ENCODE data around the gene GINS1.
"Not testable (repeated sequence)": the region's sequence is repeated elsewhere in the genome, so short reads cannot be mapped to it uniquely, and the experiment has no call there.

The GINS1 gene

DNA sequence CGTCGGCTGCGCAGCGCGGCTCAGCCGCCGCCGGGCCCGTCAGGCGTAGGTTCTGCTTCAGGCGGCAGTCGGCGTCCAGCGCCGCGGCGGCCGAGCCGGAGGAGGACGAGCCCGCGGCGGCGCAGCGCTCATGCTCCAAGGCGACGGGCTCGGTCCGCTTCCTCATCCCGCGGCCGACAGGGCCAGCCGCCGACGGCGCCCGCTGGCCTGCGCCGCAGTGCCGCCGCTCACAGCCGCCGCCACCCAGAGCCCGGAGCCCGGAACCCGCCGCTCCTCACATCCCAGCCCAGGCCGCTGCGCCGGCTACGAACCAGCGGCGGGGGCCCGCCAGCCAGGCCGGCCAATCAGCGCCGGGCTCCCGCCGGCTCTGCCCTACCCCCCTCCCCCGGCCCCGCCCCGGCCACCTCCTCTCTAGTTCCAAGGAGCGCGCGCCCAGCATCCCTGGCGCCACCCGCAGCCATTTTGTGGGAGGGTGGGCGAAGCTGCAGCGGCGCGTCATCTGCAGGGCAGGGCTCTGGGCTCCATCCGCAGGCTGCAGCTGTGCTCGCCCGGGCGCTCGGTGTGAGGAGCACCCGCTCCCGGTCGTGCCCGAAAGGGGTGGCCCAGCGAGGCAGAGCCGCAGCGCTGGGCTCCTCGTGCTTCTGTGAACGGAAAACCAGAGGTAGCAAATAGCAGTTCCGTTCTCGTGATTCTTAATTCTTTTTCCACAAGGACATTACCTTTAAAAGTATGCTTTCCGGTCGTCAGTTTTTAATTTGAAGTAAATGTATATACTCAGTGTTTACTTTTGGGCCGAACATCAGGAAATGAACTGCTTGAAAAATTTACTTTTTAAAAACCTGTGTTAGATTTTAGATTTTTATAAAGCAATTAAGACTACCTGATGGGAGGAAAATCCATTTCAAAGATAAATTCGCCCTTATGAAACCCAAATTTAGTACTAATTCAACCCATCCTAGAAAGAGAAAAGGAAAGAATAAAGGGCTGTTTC is 16.6 kb upstream of the GINS1 start, which contains the start of gene ABHD12:
ABHD12 (minus strand) TSS at position 298 of the 991 bp plus-strand sequence; CDS start at position 166, 132 bp downstream.
- DNase-seq: peak; percentile 95

DNA sequence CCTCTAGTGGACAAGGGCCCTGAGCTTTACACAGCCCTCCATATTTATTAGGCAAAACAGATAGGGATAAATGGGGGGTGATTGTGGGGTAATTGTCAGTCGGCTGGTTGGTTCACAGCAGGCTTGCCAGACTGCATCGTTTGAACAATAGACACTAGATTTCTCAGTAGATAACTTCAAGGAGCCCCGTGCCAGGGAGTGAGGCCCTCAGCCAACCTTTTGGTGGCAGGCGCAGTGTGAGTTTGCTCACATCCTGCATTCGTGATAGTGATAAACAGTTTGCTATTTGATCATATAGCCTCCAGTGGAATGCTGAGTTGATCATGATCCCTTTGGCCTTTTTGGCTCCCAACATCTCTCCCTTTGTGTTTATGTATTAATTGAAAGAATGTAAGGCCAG is 13.2 kb upstream of the GINS1 start:
- no peak for DNase-seq

DNA sequence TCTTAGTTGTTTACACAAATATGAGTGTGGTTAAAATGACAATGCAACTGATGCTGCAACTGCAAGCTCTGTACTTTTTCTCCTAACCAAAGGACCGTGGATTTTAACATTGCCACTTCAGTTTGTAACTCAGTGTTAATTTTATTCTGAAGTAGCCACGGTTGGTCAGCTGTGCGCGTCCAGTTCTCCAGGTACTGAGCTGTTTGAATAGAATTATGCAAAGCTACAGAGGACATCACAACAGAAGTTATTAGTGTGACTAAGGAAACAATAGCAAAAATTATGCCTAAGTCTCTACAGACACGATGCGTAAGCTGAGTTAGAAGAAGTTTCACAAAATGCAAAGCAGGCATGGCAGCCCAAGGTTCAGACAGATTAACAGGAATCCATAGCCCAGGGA is 12.5 kb upstream of the GINS1 start:
- DNase-seq: no peak

DNA sequence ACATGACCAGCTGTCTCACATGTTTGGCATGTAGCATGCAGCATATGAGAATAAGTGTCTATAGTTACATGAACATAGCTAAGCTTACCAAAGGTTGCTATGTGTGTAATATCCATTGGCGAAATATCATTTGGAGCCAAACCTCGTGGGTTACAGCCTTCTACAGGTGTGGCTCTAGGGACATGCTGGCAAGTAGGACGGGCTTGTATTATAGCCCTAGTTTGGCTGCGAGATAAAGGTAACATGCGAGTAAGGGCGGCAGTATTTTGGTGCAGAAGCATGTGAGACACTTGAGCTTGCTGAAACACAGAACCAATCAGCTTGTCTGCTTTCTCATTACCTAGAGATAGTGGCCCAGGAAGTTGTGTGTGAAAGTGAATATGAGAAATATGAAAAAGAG is 10.4 kb upstream of the GINS1 start:
- DNase-seq: no peak

DNA sequence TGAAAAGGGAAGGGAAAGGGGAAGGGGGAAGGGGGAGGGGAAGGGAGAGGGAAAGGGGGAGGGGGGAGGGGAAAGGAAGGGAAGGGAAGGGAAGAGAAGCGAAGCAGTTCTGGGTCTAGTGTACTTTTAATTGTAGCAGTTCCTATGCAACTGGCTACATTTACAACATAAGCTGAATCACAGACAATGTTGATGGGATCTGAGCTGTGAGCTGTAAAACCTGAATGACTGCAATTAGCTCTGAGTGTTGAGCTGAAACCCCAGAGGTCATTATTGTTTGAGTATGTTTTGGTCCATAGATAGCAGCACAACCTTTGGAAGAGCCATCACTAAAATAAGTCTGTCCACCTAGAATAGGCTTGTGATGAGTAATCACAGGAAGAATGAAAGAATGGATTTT is 9.7 kb upstream of the GINS1 start:
- DNase-seq: no peak

DNA sequence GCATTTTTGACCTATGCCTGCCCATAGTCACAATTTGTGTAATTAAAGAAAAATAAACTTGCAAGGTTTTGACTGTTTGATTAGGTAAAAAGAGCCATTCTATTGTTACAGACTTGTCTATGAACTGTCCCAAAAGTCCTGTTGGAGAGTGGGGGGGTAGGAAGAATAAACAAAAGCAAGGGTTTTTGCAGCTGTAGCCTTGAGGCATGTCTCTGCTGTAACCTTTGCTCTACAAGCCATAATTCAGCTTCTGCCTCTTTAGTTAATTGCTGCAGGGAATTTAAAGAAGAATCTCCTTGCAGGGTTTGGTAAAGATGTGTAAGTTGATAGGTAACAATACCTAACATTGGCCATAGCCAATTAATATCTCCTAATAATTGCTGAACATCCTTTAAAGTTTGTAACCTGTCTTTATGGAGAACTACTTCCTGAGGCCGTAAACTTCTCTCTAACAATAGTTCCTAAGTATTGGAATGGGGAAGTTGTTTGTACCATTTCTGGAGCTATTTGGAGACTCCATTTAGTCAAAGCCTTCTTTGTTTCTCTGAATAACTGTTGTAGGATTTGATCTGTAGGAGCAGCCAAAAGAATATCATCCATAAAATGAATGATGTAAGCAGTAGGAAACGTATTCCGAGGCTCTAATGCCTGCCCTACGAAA is 9.0 kb upstream of the GINS1 start:
- DNase-seq: no peak

DNA sequence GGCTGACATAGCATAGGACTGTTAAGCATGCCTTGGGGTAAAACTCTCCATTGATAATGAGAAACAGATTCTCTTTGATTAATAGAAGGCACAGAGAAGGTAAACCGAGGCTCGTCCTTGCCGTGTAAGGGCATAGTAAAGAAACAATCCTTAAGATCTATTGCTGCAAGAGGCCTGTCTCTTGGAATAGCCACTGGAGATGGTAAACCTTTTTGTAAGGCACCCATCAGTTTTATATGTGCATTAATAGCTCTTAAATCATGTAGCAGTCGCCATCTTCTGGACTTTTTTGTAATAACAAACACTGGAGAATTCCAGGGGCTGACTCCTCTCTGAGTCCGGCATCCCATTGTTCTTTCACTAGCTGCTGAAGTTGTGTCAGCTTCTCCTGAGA is 8.4 kb upstream of the GINS1 start:
- DNase-seq: peak; percentile 35 to 52

DNA sequence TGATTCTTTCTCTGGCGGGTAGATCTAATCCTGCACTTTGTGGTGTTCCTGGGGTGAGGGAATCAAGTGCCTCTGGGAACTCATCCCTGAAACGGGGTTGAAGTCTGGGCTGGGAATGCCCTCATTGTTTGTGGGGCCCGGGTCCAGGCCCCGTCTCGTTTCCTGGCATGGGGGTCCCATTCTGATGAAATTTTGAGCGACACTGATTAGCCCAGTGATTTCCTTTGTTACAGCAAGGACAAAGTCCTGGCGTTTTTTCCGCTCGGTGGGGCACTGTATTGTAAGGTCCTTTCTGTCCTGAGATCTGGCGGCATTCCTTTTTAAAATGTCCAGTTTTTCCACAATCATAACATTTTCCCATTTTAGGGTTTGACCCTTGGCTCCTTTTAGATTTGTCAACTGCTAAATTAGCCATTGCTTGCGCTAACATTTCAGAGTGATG is 7.2 kb upstream of the GINS1 start:
- not testable (repeated sequence) for DNase-seq

DNA sequence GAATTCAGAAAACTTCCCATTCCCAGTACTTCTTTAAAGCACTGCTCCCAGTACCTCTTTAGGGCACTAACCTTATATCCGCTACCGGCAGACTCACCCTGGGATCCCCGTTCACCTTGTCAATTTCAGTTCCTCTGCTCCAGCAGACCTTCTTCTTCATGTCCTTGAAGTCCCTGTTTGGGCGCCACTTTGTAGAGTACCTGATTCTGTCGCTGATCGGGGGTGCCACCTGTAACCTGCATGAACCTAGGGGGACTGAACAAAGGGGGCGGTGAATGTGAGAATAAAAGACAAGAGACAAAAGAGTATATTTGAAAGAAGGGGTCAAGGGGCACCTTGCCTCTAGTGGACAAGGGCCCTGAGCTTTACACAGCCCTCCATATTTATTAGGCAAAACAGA is 4.9 kb upstream of the GINS1 start:
- no peak for DNase-seq

DNA sequence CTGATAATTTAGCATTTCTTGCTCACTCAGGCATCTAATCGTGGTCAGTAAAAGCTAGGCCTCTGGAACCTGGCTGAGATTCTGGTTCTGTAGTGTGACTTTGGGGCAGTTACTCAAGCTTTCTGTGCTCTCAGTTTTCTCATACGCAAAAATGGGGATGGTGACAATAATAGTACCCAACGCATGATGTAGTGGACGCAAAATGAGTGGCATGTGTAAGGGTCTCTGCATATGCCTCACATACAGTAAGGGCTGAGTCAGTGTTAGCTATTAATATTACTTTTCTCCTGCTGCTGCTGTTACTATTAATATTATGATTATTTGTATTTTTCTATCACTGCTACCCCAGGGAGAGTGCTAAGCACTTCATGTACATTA is 686 bp downstream of the GINS1 start:
- no peak for DNase-seq

DNA sequence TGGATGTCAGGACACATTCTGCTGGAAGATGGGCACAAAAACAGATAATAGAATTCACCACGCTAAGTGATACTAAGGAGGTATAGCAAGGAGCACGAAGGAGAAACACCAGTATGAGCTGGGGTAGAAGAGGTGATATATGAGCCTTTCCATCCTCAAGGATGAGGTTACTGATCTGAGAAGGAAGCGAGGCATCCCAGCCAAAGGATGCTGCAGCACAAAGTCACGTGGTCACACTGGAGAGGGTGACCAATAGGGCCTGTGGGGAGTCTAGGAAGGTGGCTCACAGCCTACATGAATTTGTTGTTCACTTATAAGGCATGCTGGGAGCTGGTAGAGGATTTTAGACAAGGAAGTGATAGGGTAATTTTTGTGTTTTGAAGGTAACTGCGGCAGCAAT is 1.4 kb downstream of the GINS1 start:
- no peak for DNase-seq

DNA sequence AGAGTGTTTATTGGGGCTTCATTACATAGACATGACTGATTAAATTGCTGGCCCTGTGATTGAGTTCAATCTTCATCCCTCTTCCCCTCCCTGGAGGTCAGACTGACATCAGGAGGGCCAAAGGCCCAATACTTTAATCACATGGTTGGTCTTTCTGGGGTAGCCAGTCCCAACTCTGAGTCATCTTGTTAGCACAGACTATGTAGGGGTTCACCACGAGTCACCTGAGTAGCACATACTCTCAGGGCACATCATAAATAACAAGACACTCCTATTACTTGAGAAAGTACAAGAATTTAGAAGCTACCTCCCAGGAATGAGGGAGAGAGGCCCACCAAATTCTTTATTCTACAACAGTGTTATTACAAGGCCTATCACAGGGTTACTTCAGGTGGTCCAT is 11.3 kb downstream of the GINS1 start:
- DNase-seq: no peak

DNA sequence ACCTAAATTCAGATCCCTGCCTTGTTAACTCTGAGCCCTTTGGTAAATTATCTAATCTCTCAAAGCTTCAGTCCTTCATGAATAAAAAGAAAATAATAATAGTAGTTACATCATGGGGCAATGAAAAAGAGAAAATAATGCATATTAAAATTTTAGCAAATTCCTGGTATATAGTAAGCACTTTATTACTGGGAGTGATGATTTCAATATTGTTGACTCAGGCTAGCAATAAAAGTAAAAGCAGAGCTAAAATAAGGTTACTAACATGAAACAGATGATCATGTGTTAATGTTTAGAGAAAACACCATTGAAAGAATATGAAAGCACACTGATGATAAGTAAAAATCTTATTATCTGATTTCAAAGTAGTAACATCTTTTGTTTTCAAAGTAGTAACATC is 13.6 kb downstream of the GINS1 start:
- no peak for DNase-seq

DNA sequence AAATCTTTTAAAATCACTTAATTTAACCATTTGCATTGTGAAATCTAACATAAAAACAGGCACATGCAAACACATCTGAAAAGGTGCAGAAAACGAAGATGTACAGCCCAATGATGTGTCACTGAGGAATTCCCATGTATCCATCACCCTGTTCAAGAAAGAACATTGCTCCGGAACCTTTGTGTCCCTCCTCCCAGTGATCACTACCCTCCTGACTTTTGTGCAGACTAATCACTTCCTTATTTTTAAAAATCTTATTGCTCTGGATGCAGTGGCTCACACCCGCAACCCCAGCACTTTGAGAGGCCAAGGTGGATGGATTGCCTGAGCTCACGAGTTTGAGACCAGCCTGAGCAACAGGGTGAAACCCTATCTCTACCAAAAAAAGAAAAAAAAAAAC is 14.6 kb downstream of the GINS1 start:
- DNase-seq: no peak

DNA sequence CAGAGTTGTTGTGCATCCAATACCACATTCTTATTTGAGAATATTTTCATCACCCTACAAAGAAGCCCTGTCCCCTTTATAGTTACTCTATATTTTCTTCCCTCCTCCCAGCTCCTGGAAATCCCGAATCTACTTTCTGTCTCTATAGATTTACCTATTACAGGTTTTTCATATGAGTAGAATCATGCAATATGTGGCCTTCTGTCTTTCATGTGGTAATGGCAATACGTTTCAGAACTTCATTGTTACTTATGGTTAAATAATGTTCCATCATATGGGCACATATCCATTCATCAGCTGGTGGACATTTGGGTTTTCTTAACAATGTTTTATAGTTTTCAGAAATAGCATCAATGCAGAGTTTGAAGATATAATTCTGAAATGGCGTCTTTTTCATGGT is 17.1 kb downstream of the GINS1 start:
- DNase-seq: no peak

DNA sequence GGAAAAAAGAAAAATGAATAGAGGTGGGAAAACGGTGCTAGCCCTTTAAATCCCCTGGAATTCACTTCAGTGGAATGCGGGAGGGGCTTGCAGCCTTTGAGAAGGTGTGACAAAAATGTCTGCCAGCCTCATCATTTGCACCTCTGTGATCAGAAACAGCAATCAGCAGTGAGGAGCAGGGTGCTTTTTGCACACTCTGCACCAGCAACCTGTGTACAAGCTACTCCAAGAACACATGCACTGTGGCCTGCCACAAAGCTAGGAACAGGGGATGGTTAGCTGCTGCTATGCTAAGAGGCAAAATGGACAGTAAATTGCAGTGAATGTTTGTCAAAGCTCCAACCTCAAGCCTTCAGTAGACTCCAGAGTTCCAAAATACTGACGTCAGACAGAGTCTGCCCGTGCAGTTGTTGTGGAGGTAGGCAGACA is 29.7 kb downstream of the GINS1 start:
- no peak for DNase-seq

DNA sequence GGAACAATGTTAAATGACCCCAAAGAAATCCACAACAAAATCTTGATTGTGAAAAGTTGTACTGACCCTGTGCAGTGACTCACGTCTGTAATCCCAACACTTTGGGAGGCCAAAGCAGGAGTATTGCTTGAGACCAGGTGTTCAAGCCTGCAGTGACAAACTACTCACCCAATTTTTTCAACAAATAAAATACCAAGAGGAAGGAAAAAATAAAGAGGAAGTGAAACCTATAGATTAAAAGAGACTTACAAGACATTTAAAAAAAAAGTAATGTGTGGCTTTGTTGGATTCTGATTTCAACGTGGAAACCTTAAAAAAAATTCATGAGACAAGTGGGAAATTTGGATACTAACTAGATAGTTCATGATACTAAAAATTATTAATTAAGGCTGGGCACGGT is 31.9 kb downstream of the GINS1 start:
- no peak for DNase-seq

DNA sequence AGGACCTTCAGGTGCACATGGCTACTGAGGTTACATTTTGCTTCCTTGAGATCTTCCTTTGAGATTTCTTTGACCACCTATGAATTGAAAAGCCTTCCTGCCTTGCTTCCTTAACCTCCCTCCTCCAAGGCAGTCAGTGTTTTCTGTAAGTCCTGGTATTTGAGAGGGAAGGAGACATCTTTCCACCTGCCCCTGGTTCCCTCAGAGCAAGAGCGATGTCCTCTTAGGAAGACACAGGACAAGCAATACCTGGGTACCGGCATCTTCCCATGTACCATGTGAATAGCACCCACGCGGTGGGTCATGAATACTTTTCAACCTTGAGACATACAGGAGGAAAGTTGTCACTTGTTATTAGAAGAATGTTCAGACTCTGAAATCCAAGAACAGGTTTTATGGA is 37.1 kb downstream of the GINS1 start:
- no peak for DNase-seq

DNA sequence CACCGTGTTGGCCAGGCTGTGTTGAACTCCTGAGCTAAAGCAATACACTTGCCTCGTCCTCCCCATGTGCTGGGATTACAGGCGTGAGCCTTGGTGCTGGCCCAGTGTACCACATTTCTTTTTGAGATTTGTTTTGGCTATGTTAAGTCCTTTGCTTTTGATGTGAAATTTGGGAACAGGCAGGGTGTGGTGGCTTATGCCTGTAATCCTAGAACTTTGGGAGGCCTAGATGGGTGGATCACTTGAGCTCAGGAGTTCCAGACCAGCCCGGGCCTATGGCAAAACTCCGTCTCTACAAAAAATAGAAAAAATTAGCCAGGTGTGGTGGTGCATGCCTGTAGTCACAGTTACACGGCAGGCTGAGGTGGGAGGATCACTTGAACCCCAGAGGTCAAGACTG is 40.2 kb downstream of the GINS1 start:
- DNase-seq: no peak

DNA sequence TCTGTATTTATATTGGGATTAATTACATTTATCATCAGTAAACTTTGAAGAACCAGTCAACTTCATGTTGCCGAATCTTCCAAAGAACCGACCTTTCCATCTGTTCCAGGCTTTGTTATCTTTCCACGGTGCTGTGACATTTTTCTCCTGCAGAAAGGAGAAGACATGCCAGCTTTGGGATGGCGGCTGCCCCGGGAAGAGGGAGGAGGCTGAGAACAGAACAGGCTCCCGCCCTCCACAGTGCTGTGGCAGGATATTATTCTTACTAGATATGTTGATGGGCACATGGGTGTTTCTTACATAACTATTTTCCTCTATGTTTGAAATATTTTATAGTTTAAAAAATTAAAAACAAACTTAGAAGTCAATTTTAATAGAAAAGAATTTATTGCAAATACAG is 44.9 kb downstream of the GINS1 start:
- no peak for DNase-seq

DNA sequence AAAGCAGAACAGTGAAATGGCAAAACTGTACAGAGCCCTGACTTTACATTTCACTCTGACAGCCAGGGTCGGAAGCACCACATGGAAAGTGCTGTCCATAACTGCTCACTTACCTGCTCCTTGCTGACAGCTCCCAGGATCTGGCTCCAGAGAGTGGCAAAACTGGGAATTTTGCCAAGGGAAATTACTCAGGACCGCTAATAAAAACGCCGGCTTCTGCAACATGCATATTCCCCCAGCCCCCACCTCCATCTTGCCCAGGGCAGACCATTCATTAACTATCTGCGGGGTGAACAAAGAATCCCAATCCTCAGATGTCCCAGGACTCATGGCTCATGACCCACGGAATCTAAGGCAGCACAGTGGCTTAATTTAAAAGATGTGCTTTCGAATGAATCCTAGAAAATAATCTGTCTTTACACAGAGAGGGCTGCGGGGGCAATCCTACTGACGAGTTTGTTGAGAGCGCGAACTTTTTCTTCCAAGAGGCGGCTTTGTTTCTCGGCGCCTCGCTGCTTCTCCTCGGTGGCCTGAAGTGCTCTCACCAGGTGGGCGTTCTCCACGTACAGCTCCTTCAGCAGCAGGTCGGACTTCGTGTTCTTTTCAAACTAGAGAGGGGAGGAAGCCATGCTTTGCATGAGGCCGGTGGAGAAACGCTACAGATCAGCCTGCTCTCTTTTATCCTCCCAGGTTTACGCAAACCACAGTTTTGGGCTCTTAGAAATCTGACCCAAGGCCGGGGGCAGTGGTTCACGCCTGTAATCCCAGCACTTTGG is 45.8 kb downstream of the GINS1 start:
- DNase-seq: no peak

DNA sequence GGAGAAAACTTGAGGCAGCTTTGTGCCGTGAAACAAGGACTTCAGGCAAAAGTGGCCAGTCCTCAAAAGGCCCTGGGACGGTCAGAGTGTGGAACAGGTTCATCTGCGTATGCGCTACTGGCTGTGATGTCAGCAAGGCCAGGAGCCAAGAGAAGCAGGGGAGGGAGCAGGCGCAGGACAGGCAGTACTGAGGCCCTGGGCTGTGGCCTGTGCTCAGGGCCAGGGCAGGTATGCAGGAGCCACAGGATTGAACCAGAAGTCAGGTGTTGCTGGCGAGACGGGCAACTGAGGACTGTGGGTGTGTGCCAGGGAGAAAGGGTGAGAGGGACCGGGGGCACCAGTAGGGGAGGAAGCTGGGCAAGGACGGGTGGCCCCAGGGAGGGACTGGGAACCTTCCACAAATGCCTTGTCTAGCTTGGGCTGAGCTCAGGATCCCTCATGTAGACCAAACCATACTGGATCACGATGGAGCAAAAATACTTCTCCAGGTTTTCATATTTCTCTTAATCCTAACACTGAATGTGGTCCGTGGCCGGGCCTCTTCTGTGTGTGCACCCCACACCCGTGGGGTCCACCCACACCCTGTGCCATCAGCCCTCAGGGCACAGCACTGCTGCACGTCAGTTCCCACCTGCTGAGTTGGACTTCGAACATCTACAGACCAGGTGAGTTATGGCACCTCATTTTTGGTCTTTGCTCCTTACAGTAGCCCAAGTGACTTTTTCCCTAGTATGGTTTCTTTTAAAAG is 46.9 kb downstream of the GINS1 start:
- DNase-seq: no peak
